PFSK-1 (cell line): ENCODE results near the gene N4BP2.

Experiments
- POLR2AphosphoS5 ChIP-seq: IDR thresholded peaks from 2 replicates; pipeline ENCODE4 v1.6.1; 2012; ENCODE audit warnings: low read depth, mild to moderate bottlenecking, control low read depth, low read length, moderate library complexity
- SIN3A ChIP-seq: IDR thresholded peaks from 2 replicates; pipeline ENCODE4 v1.6.1; 2012; ENCODE audit warnings: mild to moderate bottlenecking, low read length, moderate library complexity, borderline replicate concordance; ENCODE audit not compliant: insufficient read depth
- TAF1 ChIP-seq: IDR thresholded peaks from 2 replicates; pipeline ENCODE4 v1.6.1; 2012; ENCODE audit warnings: low read length, control low read depth, borderline replicate concordance; ENCODE audit not compliant: insufficient read depth

GRCh38 chr4:40168070-40168469, 111.4 kb downstream of the N4BP2 start:
- no peak for TF ChIP-seq TAF1
- no peak for TF ChIP-seq POLR2AphosphoS5
- no peak for TF ChIP-seq SIN3A
